ENCODE results near the gene RAB39A. TPM values are rescaled to one million over a fixed set of nuclear protein-coding genes. Genes with fewer than 3 reads are reported as not detected.
"Not testable (repeated sequence)": the region's sequence is repeated elsewhere in the genome, so short reads cannot be mapped to it uniquely, and the experiment has no call there.

Gene RAB39A
- total RNA-seq, 2 experiments from 2014 or later, result 0.60 to 2.1 TPM

DNA sequence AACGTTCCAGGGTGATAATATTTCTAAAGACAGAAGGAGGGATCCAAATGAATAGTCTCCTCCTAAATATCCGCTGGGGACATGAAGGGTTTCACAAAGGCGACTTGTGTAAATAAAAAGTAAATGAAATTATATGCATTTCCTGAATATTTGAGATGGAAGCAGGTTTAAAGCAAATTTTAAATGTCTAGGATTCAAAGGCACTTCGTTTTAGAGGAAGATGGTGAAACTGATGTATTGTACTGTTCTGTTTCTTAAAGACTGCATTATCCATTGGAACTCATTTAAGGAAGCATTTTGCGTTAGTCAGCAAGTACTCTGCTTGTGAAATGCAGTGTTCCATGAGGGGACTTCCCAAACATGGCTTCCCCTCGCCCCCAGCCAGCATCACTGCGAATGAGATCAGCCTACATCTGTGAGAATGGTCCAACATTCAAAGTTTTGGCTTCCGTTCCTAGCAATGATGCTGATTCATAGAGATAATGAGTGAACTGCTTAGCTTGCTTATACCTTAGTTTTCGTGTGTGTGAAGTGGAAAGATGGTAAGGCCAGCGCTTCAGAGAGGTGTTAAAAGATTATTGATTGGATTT, 1.5 kb downstream of the RAB39A start:
- Histone ChIP-seq H4K20me1 (ENCODE audit: insufficient read depth, low read length) (no peaks in the 10 kb centered on the region), H3K4me3 (ENCODE audit: low read depth, low read length, poor library complexity, severe bottlenecking) (peak overlapping the region; percentile 76), H3K9me2 (ENCODE audit: insufficient read depth, low read length) (no peaks in the 10 kb centered on the region), H3K79me2 (ENCODE audit: insufficient read depth, low read depth, low read length) (no peaks in the 10 kb centered on the region), H3K36me3 (ENCODE audit: insufficient read depth, low read length) (no peaks in the 10 kb centered on the region), H3K4me2 (ENCODE audit: low read length) (peak overlapping the region; percentile 95), H2AFZ (ENCODE audit: low read length) (no peak overlapping the region), H3K4me1 (ENCODE audit: insufficient read depth, low read length, poor library complexity, severe bottlenecking) (peaks cover 9% of the 10 kb centered on the region), H3K27ac (ENCODE audit: low read depth, low read length, poor library complexity, severe bottlenecking) (no peak overlapping the region), H3K9me3 (ENCODE audit: low read length) (no peaks in the 10 kb centered on the region)
- POLR2A ChIA-PET, result interaction anchor here (0.9 kb wide), 1 partner anchor 11 kb away, joined by 4 read pairs; no protein-coding TSS in a partner anchor
- CTCF ChIA-PET (ENCODE audit: unreplicated experiment), result no interaction called here
- no peak for DNase-seq (ENCODE audit: low spot score)
- TF ChIP-seq EZH2phosphoT487 (IDR thresholded peaks at IDR 0.05; ENCODE audit: borderline replicate concordance, low read depth, low read length) (no peak), CTCF (conservative IDR thresholded peaks at IDR 0.05; ENCODE audit: low read length) (no peak)
- intact Hi-C loops (cut with micrococcal nuclease; ENCODE audit: unreplicated experiment), result loop anchor here (2.0 kb wide), 1 partner anchor 71 kb away; the partner anchor contains the start of gene SLC35F2
- TSS peak; percentile 69 for BruUV-seq (replicated peaks)

DNA sequence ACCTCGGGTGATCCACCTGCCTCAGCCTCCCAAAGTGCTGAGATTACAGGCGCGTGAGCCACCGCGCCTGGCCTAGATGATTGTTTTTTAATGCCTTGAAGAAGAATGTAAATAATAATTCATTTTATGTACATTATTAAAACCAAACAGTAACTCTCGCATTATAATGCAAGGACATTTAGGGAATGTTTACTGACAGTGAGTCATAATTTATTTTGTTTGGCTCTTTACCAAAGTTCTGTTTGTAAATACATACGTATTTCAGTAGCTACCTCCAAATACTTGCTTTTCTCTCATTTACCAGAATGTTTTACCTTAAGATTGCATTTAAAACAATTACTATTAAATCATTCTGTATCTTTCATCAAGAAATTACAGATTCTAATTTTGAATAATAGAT, 3.0 kb downstream of the RAB39A start:
- H4K20me1 ChIP-seq (ENCODE audit: insufficient read depth, low read length), result no peaks in the 10 kb centered on the region
- no peak overlapping the region for H3K4me2 ChIP-seq (ENCODE audit: low read length)
- H3K4me1 ChIP-seq (ENCODE audit: insufficient read depth, low read length, poor library complexity, severe bottlenecking), result peaks cover 9% of the 10 kb centered on the region
- H3K9me2 ChIP-seq (ENCODE audit: insufficient read depth, low read length), result no peaks in the 10 kb centered on the region
- H3K27ac ChIP-seq (ENCODE audit: low read depth, low read length, poor library complexity, severe bottlenecking), result no peak overlapping the region
- H3K4me3 ChIP-seq (ENCODE audit: low read depth, low read length, poor library complexity, severe bottlenecking), result no peak overlapping the region
- DNase-seq (ENCODE audit: low spot score), result no peak
- no peaks in the 10 kb centered on the region for H3K9me3 ChIP-seq (ENCODE audit: low read length)
- H3K36me3 ChIP-seq (ENCODE audit: insufficient read depth, low read length), result no peaks in the 10 kb centered on the region
- POLR2A ChIA-PET, result interaction anchor here (0.6 kb wide), 1 partner anchor 399 kb away, joined by 3 read pairs; no protein-coding TSS in a partner anchor
- TF ChIP-seq EZH2phosphoT487 (IDR thresholded peaks at IDR 0.05; ENCODE audit: borderline replicate concordance, low read depth, low read length) (no peak), CTCF (conservative IDR thresholded peaks at IDR 0.05; ENCODE audit: low read length) (no peak)
- no peaks in the 10 kb centered on the region for H3K79me2 ChIP-seq (ENCODE audit: insufficient read depth, low read depth, low read length)
- BruUV-seq (replicated peaks), result no TSS peak
- no peak overlapping the region for H2AFZ ChIP-seq (ENCODE audit: low read length)
- intact Hi-C loops (cut with micrococcal nuclease; ENCODE audit: unreplicated experiment), result no loop called here
- CTCF ChIA-PET (ENCODE audit: unreplicated experiment), result no interaction called here

- ChIA-PET CTCF (ENCODE audit: unreplicated experiment) (interaction anchor here (0.6 kb wide), 1 partner anchor 441 kb away, joined by 4 read pairs; no protein-coding TSS in a partner anchor), POLR2A (interaction anchor here (0.7 kb wide), 1 partner anchor 20 kb away, joined by 3 read pairs; no protein-coding TSS in a partner anchor)
- intact Hi-C loops (cut with micrococcal nuclease; ENCODE audit: unreplicated experiment), result no loop called here
Measured at GRCh38 chr11:107947904-107948303, 19.7 kb downstream of the RAB39A start.

GRCh38 chr11:107948328-107948727, 20.1 kb downstream of the RAB39A start:
- CTCF ChIA-PET (ENCODE audit: unreplicated experiment), result interaction anchor here (0.6 kb wide), 1 partner anchor 441 kb away, joined by 4 read pairs; no protein-coding TSS in a partner anchor
- H3K27ac ChIP-seq (ENCODE audit: low read depth, low read length, poor library complexity, severe bottlenecking); H4K20me1 ChIP-seq (ENCODE audit: insufficient read depth, low read length); H3K36me3 ChIP-seq (ENCODE audit: insufficient read depth, low read length); H3K79me2 ChIP-seq (ENCODE audit: insufficient read depth, low read depth, low read length); H3K9me3 ChIP-seq (ENCODE audit: low read length); H2AFZ ChIP-seq (ENCODE audit: low read length); H3K9me2 ChIP-seq (ENCODE audit: insufficient read depth, low read length); H3K4me2 ChIP-seq (ENCODE audit: low read length); DNase-seq (ENCODE audit: low spot score); H3K4me1 ChIP-seq (ENCODE audit: insufficient read depth, low read length, poor library complexity, severe bottlenecking); BruUV-seq (replicated peaks); H3K4me3 ChIP-seq (ENCODE audit: low read depth, low read length, poor library complexity, severe bottlenecking); intact Hi-C loops (cut with micrococcal nuclease; ENCODE audit: unreplicated experiment): not testable (repeated sequence)
- POLR2A ChIA-PET, result interaction anchor here (0.7 kb wide), 1 partner anchor 20 kb away, joined by 3 read pairs; no protein-coding TSS in a partner anchor

More at GRCh38 chr11:107947904-107948303, 19.7 kb downstream of the RAB39A start:
- H2AFZ ChIP-seq (ENCODE audit: low read length), result no peak overlapping the region
- no TSS peak for BruUV-seq (replicated peaks)
- H3K9me3 ChIP-seq (ENCODE audit: low read length), result no peaks in the 10 kb centered on the region
- H3K4me1 ChIP-seq (ENCODE audit: insufficient read depth, low read length, poor library complexity, severe bottlenecking), result no peaks in the 10 kb centered on the region
- H3K4me3 ChIP-seq (ENCODE audit: low read depth, low read length, poor library complexity, severe bottlenecking), result no peak overlapping the region
- H3K9me2 ChIP-seq (ENCODE audit: insufficient read depth, low read length), result no peaks in the 10 kb centered on the region
- H3K36me3 ChIP-seq (ENCODE audit: insufficient read depth, low read length), result no peaks in the 10 kb centered on the region
- no peak for TF ChIP-seq CTCF (conservative IDR thresholded peaks at IDR 0.05; ENCODE audit: low read length)
- TF ChIP-seq EZH2phosphoT487 (IDR thresholded peaks at IDR 0.05; ENCODE audit: borderline replicate concordance, low read depth, low read length), result no peak
- no peaks in the 10 kb centered on the region for H4K20me1 ChIP-seq (ENCODE audit: insufficient read depth, low read length)
- H3K4me2 ChIP-seq (ENCODE audit: low read length), result no peak overlapping the region
- no peak for DNase-seq (ENCODE audit: low spot score)
- no peak overlapping the region for H3K27ac ChIP-seq (ENCODE audit: low read depth, low read length, poor library complexity, severe bottlenecking)
- H3K79me2 ChIP-seq (ENCODE audit: insufficient read depth, low read depth, low read length), result no peaks in the 10 kb centered on the region
